Fibroblast of the aortic adventitia (primary cell): Measurements from ENCODE around the gene PRSS2. TPM values are rescaled to one million over a fixed set of nuclear protein-coding genes. Genes with fewer than 3 reads are reported as not detected.
"Not testable (repeated sequence)": the region's sequence is repeated elsewhere in the genome, so short reads cannot be mapped to it uniquely, and the experiment has no call there.

Experiments used
- DNase-seq: peaks from one replicate; pipeline ENCODE4 v3.0.0-alpha.2; 2010; ENCODE audit warnings: low read depth
- H3K4me3 ChIP-seq: 2 replicates; pipeline ENCODE4 v1.5.1; 2011; ENCODE audit warnings: low read depth, mild to moderate bottlenecking, control low read depth, low read length, moderate library complexity
- total RNA-seq: library from RNA; depleted of rRNA; stranded (reverse); fragments of >200 nt; gene quantifications from 2 replicates; pipeline ENCODE4 v1.2.3, GENCODE V29; 2012; ENCODE audit warnings: low replicate concordance
- TF ChIP-seq, protein P1 (sequence below): IDR thresholded peaks from 2 replicates; pipeline ENCODE4 v1.5.1; 2011; ENCODE audit warnings: mild to moderate bottlenecking, low read length, control low read depth, inconsistent platforms; ENCODE audit not compliant: insufficient read depth

PRSS2 gene
- total RNA-seq, 1 donor: not detected

DNA sequence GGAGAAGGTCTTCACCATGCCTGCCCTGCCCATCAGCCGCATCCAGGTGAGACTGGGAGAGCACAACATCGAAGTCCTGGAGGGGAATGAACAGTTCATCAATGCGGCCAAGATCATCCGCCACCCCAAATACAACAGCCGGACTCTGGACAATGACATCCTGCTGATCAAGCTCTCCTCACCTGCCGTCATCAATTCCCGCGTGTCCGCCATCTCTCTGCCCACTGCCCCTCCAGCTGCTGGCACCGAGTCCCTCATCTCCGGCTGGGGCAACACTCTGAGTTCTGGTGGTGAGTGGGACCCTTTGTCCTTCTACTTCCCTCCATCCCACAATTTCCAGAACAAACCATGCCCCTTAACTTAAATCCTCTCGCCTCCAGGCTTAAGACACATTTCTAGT lies 2.5 kb downstream of the PRSS2 start:
- TF ChIP-seq, protein P1, sequence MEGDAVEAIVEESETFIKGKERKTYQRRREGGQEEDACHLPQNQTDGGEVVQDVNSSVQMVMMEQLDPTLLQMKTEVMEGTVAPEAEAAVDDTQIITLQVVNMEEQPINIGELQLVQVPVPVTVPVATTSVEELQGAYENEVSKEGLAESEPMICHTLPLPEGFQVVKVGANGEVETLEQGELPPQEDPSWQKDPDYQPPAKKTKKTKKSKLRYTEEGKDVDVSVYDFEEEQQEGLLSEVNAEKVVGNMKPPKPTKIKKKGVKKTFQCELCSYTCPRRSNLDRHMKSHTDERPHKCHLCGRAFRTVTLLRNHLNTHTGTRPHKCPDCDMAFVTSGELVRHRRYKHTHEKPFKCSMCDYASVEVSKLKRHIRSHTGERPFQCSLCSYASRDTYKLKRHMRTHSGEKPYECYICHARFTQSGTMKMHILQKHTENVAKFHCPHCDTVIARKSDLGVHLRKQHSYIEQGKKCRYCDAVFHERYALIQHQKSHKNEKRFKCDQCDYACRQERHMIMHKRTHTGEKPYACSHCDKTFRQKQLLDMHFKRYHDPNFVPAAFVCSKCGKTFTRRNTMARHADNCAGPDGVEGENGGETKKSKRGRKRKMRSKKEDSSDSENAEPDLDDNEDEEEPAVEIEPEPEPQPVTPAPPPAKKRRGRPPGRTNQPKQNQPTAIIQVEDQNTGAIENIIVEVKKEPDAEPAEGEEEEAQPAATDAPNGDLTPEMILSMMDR: no peak
- H3K4me3 ChIP-seq: no peak overlapping the region
- DNase-seq: no peak

GRCh38 chr7:142773937-142774744 lies 3.4 kb downstream of the PRSS2 start:
- no peak overlapping the region for H3K4me3 ChIP-seq
- TF ChIP-seq, protein P1: no peak
- DNase-seq: no peak

- DNase-seq: peak; percentile 36
- H3K4me3 ChIP-seq: no peak overlapping the region
- TF ChIP-seq, protein P1: no peak
These were observed 4.1 kb downstream of the PRSS2 start for GRCh38 chr7:142774826-142775225.

DNA sequence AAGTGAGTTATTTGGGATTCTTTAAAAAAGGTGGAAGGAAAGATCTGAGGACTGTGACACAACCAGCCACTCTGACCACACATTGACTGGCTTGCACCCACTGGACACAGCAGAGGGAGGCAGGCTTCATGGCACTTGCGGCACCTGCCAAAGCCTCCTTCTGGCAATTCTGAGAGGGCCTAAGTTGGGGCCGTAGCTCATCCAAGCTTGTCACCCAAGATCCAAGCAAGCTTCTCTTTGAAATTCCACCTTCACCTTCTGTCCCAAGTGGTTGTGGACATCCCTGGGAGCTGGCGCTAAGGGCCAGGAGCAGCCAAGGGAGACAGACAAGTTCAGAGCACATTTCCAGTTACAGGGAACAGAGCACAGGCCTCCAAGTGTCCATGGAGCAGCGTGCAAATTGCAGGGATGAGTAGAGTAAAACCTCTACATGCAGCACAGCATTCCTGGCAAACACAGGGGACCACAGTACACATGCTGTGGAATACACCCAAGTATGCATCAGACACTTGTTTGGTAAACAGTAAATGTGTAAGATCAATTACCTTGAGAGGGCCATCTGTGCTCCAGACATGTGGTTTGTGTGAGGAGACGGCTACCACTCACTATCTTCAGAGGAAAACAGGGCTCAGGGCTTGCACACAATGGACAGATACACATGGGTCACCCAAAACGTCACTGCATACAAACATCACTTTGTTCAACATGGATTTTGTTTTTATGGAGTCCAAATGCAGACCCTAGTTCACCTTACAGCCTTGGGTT lies 4.8 kb downstream of the PRSS2 start:
- not testable (repeated sequence) for DNase-seq, H3K4me3 ChIP-seq

DNA sequence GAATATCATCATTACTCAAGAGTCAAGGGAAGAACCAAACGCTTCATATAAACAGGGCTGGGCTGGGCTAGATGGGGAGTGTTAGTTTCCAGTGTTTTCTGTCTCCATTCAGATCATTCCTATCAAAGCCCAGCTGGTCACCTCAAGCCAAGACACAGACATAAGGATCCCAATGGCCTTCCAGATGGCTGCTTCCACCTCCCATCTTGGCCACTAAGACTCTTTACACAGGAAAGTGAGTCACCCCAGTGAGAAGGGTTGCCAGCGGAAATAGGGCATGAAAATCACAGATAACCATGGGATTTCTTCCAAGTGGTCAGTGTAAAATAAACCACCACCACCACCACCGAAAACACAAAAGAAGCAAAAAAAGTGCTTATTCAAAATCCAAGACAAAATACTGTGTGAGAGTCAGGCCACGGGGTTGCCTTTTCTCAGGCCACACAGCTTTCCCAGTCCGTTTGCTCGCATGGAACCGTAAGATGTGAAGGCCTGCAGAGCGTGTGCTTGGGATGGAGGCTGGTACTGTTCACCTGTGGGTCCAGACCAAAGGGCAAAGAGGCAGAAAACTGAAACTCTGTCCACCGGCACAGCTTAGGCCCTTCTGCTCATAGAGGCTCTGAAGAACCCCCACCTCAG lies 5.6 kb downstream of the PRSS2 start:
- DNase-seq: peak; percentile 90
- TF ChIP-seq, protein P1: no peak
- H3K4me3 ChIP-seq: no peak overlapping the region

DNA sequence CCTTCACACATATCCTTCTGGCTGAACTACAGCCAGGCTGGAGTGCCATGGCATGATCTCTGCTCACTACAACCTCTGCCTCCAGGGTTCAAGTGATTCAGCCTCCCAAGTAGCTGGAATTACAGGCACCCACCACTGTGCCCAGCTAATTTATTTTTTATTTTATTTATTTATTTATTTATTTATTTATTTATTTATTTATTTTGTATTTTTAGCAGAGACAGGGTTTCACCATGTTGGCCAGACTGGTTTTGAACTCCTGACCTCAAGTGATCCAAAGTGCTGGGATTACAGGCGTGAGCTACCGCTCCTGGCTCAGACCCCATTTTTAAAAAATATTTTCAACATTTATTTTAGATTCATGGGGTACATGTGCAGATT lies 6.1 kb downstream of the PRSS2 start:
- not testable (repeated sequence) for DNase-seq, H3K4me3 ChIP-seq

GRCh38 chr7:142777318-142777717 lies 6.5 kb downstream of the PRSS2 start:
- TF ChIP-seq, protein P1: no peak
- no peak overlapping the region for H3K4me3 ChIP-seq
- DNase-seq: peak; percentile 27
